ENCODE results near the gene ACRBP. TPM values are rescaled to one million over a fixed set of nuclear protein-coding genes. Genes with fewer than 3 reads are reported as not detected.

The ACRBP gene
- total RNA-seq, 1 donor from 2014 or later = 5.0 TPM

DNA sequence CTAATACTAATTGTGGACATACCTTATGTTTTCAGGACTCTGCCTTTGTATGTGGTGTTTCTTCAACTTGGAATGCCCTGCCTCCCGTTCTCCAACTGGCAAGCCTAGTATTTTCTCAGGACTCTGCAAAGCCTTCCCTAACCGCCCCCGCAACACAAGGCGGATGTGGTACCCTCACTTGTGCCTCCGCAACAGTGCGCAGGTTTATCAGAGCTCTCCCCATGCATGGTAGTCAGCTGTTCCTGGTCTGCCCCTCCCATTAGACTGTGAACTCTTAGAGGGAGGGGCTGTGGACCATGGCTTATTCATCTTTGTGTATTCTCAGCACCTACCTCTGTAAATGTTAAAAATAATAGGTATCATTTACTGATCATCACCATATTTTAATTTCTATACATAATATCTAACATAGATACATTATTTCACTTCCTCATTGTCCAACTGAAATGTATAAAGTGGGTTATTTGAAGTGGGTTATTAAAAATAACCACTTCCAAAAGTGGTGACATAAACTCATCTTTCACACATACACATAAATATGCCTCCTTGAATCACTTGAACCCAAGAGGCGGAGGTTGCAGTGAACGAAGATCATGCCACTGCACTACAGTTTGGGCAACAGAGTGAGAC is 20.5 kb downstream of the ACRBP start:
- Mint-ChIP-seq H3K4me1 (ENCODE audit: low read depth) (peaks cover 2% of the 10 kb centered on the region), H3K4me3 (ENCODE audit: low read depth) (no peak overlapping the region)

GRCh38 chr12:6620885-6621274 is 26.4 kb downstream of the ACRBP start:
- H3K4me1 Mint-ChIP-seq (ENCODE audit: low read depth) = peaks cover 4% of the 10 kb centered on the region
- H3K27ac Mint-ChIP-seq = peak overlapping the region; percentile 39
- DNase-seq (ENCODE audit: low spot score, unreplicated experiment) = no peak
- H3K36me3 Mint-ChIP-seq (ENCODE audit: insufficient read depth) = no peaks in the 10 kb centered on the region
- TF ChIP-seq, protein P1, sequence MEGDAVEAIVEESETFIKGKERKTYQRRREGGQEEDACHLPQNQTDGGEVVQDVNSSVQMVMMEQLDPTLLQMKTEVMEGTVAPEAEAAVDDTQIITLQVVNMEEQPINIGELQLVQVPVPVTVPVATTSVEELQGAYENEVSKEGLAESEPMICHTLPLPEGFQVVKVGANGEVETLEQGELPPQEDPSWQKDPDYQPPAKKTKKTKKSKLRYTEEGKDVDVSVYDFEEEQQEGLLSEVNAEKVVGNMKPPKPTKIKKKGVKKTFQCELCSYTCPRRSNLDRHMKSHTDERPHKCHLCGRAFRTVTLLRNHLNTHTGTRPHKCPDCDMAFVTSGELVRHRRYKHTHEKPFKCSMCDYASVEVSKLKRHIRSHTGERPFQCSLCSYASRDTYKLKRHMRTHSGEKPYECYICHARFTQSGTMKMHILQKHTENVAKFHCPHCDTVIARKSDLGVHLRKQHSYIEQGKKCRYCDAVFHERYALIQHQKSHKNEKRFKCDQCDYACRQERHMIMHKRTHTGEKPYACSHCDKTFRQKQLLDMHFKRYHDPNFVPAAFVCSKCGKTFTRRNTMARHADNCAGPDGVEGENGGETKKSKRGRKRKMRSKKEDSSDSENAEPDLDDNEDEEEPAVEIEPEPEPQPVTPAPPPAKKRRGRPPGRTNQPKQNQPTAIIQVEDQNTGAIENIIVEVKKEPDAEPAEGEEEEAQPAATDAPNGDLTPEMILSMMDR (IDR thresholded peaks at IDR 0.05; ENCODE audit: unreplicated experiment) = no peak
- peaks cover 30% of the 10 kb centered on the region for H3K27me3 Mint-ChIP-seq
- no peaks in the 10 kb centered on the region for H3K9me3 Mint-ChIP-seq (ENCODE audit: low read depth)
- no peak overlapping the region for H3K4me3 Mint-ChIP-seq (ENCODE audit: low read depth)

More for the DNA sequence above, 20.5 kb downstream of the ACRBP start:
- Mint-ChIP-seq H3K9me3 (ENCODE audit: low read depth) (no peaks in the 10 kb centered on the region), H3K27me3 (peaks cover 20% of the 10 kb centered on the region), H3K27ac (no peak overlapping the region), H3K36me3 (ENCODE audit: insufficient read depth) (no peaks in the 10 kb centered on the region)
- TF ChIP-seq, protein P1 (IDR thresholded peaks at IDR 0.05; ENCODE audit: unreplicated experiment) = no peak
- no peak for DNase-seq (ENCODE audit: low spot score, unreplicated experiment)

- peaks cover 4% of the 10 kb centered on the region for H3K4me1 Mint-ChIP-seq (ENCODE audit: low read depth)
- peaks cover 30% of the 10 kb centered on the region for H3K27me3 Mint-ChIP-seq
- H3K36me3 Mint-ChIP-seq (ENCODE audit: insufficient read depth) = no peaks in the 10 kb centered on the region
- H3K27ac Mint-ChIP-seq = no peak overlapping the region
- TF ChIP-seq, protein P1 (IDR thresholded peaks at IDR 0.05; ENCODE audit: unreplicated experiment) = peak; percentile 96
- peak overlapping the region; percentile 6 for H3K4me3 Mint-ChIP-seq (ENCODE audit: low read depth)
- peak; percentile 85 for DNase-seq (ENCODE audit: low spot score, unreplicated experiment)
- no peaks in the 10 kb centered on the region for H3K9me3 Mint-ChIP-seq (ENCODE audit: low read depth)
Observed at GRCh38 chr12:6620137-6620884, 26.9 kb downstream of the ACRBP start.

- Mint-ChIP-seq H3K36me3 (ENCODE audit: insufficient read depth) (no peaks in the 10 kb centered on the region), H3K27me3 (peaks cover 30% of the 10 kb centered on the region), H3K4me1 (ENCODE audit: low read depth) (peaks cover 10% of the 10 kb centered on the region), H3K27ac (no peak overlapping the region), H3K9me3 (ENCODE audit: low read depth) (no peaks in the 10 kb centered on the region), H3K4me3 (ENCODE audit: low read depth) (no peak overlapping the region)
- no peak for DNase-seq (ENCODE audit: low spot score, unreplicated experiment)
- TF ChIP-seq, protein P1 (IDR thresholded peaks at IDR 0.05; ENCODE audit: unreplicated experiment) = no peak
Observed at GRCh38 chr12:6618483-6619225, 28.6 kb downstream of the ACRBP start.

GRCh38 chr12:6615802-6616201 is 31.4 kb downstream of the ACRBP start:
- no peaks in the 10 kb centered on the region for H3K36me3 Mint-ChIP-seq (ENCODE audit: insufficient read depth)
- no peaks in the 10 kb centered on the region for H3K9me3 Mint-ChIP-seq (ENCODE audit: low read depth)
- peaks cover 24% of the 10 kb centered on the region for H3K27me3 Mint-ChIP-seq
- no peak overlapping the region for H3K4me3 Mint-ChIP-seq (ENCODE audit: low read depth)
- TF ChIP-seq, protein P1 (IDR thresholded peaks at IDR 0.05; ENCODE audit: unreplicated experiment) = no peak
- no peak overlapping the region for H3K27ac Mint-ChIP-seq
- DNase-seq (ENCODE audit: low spot score, unreplicated experiment) = no peak
- peaks cover 26% of the 10 kb centered on the region for H3K4me1 Mint-ChIP-seq (ENCODE audit: low read depth)

Data from progenitor cell of endocrine pancreas (in vitro differentiated cells).